ENCODE data around the gene ZNF668. TPM values are rescaled to one million over a fixed set of nuclear protein-coding genes. Genes with fewer than 3 reads are reported as not detected.

ZNF668 gene
- total and polyA plus RNA-seq, 2 of the 13 experiments (the other 11 are each of a cell fraction or from before 2014, with no cell fraction given) = 3.8 to 9.8 TPM

DNA sequence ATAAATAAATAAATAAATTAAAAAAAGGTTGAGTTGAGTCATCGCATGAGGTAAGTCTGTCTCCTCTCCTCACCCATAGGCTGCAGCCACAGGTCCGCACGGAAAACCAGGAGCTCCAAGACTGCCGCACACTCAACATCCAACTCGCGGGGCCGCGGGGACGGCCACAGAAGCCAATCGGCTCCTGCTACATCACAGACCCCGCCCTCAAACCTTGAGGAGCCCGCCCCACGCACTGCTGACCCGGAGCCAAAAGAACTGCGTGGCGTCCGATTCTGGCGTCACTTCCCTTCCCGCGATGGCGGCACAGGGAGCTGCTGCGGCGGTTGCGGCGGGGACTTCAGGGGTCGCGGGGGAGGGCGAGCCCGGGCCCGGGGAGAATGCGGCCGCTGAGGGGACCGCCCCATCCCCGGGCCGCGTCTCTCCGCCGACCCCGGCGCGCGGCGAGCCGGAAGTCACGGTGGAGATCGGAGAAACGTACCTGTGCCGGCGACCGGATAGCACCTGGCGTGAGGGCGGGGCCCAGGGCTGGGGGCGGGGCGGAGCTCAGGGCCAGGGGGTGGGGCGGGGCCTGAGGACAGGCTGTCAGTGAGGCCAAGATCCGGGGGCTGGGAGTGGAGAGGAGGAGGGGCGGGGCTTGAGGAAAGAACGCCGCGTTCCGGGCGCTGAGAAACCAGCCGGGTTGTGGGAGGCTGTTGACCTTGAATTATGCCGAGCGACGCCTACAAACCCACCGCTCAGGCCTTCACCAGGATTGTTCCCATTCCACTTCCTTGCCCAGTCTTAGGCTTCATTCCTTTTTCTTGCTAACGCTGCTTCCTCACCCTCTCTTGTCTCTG is 43.6 kb upstream of the ZNF668 start, which contains the start of gene KAT8 (continued):
- TF ChIP-seq FOXK2 (IDR thresholded peaks at IDR 0.05) (0 out of 2 replicates have a peak, but pooled peaks have one; percentile 17), ZNF207 (IDR thresholded peaks at IDR 0.05; ENCODE audit: borderline replicate concordance) (no peak), ERF (CRISPR knock-in tag; IDR thresholded peaks at IDR 0.05) (peak; percentile 96; the same call in 1 of the 2 replicates), POLR2AphosphoS5 (IDR thresholded peaks at IDR 0.05; ENCODE audit: low read depth, low read length) (peak; percentile 95), ZNF263 (CRISPR knock-in tag; IDR thresholded peaks at IDR 0.05) (peak; percentile 60; the same call in 1 of the 2 replicates), ZNF484 (CRISPR knock-in tag; IDR thresholded peaks at IDR 0.05; ENCODE audit: borderline replicate concordance, low read depth) (no peak), PAWR (CRISPR knock-in tag; IDR thresholded peaks at IDR 0.05; ENCODE audit: borderline replicate concordance) (no peak), EEA1 (CRISPR knock-in tag; IDR thresholded peaks at IDR 0.05; ENCODE audit: borderline replicate concordance) (no peak), HCFC1 (IDR thresholded peaks at IDR 0.05; ENCODE audit: low read depth, low read length) (peak; percentile 77), ZNF737 (CRISPR knock-in tag; IDR thresholded peaks at IDR 0.05; ENCODE audit: borderline replicate concordance) (no peak), HMG20B (CRISPR knock-in tag; conservative IDR thresholded peaks at IDR 0.05) (0 out of 2 replicates have a peak, but pooled peaks have one; percentile 11), ZNF564 (CRISPR knock-in tag; IDR thresholded peaks at IDR 0.05) (0 out of 2 replicates have a peak, but pooled peaks have one; percentile 38), ZNF644 (CRISPR knock-in tag; IDR thresholded peaks at IDR 0.05; ENCODE audit: low read depth) (no peak), CC2D1A (CRISPR knock-in tag; IDR thresholded peaks at IDR 0.05) (no peak), MED13 (CRISPR knock-in tag; IDR thresholded peaks at IDR 0.05) (peak; percentile 72; the same call in 1 of the 2 replicates)
- TF ChIP-seq, protein P1, sequence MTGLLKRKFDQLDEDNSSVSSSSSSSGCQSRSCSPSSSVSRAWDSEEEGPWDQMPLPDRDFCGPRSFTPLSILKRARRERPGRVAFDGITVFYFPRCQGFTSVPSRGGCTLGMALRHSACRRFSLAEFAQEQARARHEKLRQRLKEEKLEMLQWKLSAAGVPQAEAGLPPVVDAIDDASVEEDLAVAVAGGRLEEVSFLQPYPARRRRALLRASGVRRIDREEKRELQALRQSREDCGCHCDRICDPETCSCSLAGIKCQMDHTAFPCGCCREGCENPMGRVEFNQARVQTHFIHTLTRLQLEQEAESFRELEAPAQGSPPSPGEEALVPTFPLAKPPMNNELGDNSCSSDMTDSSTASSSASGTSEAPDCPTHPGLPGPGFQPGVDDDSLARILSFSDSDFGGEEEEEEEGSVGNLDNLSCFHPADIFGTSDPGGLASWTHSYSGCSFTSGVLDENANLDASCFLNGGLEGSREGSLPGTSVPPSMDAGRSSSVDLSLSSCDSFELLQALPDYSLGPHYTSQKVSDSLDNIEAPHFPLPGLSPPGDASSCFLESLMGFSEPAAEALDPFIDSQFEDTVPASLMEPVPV (CRISPR knock-in tag; IDR thresholded peaks at IDR 0.05) = peak; percentile 81
- TF ChIP-seq, protein P2, sequence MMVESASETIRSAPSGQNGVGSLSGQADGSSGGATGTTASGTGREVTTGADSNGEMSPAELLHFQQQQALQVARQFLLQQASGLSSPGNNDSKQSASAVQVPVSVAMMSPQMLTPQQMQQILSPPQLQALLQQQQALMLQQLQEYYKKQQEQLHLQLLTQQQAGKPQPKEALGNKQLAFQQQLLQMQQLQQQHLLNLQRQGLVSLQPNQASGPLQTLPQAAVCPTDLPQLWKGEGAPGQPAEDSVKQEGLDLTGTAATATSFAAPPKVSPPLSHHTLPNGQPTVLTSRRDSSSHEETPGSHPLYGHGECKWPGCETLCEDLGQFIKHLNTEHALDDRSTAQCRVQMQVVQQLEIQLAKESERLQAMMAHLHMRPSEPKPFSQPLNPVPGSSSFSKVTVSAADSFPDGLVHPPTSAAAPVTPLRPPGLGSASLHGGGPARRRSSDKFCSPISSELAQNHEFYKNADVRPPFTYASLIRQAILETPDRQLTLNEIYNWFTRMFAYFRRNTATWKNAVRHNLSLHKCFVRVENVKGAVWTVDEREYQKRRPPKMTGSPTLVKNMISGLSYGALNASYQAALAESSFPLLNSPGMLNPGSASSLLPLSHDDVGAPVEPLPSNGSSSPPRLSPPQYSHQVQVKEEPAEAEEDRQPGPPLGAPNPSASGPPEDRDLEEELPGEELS (CRISPR knock-in tag; IDR thresholded peaks at IDR 0.05) = peak; percentile 25; the same call in 1 of the 2 replicates
- TF ChIP-seq, protein P3, sequence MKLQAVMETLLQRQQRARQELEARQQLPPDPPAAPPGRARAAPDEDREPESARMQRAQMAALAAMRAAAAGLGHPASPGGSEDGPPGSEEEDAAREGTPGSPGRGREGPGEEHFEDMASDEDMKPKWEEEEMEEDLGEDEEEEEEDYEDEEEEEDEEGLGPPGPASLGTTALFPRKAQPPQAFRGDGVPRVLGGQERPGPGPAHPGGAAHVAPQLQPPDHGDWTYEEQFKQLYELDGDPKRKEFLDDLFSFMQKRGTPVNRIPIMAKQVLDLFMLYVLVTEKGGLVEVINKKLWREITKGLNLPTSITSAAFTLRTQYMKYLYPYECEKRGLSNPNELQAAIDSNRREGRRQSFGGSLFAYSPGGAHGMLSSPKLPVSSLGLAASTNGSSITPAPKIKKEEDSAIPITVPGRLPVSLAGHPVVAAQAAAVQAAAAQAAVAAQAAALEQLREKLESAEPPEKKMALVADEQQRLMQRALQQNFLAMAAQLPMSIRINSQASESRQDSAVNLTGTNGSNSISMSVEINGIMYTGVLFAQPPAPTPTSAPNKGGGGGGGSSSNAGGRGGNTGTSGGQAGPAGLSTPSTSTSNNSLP (IDR thresholded peaks at IDR 0.05; ENCODE audit: low read depth, low read length) = no peak
- TF ChIP-seq, protein P4, sequence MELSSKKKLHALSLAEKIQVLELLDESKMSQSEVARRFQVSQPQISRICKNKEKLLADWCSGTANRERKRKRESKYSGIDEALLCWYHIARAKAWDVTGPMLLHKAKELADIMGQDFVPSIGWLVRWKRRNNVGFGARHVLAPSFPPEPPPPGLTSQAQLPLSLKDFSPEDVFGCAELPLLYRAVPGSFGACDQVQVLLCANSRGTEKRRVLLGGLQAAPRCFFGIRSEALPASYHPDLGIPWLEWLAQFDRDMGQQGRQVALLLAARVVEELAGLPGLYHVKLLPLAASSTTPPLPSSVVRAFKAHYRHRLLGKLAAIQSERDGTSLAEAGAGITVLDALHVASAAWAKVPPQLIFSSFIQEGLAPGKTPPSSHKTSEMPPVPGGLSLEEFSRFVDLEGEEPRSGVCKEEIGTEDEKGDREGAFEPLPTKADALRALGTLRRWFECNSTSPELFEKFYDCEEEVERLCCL (CRISPR knock-in tag; IDR thresholded peaks at IDR 0.05; ENCODE audit: borderline replicate concordance) = no peak
- TF ChIP-seq, protein P5, sequence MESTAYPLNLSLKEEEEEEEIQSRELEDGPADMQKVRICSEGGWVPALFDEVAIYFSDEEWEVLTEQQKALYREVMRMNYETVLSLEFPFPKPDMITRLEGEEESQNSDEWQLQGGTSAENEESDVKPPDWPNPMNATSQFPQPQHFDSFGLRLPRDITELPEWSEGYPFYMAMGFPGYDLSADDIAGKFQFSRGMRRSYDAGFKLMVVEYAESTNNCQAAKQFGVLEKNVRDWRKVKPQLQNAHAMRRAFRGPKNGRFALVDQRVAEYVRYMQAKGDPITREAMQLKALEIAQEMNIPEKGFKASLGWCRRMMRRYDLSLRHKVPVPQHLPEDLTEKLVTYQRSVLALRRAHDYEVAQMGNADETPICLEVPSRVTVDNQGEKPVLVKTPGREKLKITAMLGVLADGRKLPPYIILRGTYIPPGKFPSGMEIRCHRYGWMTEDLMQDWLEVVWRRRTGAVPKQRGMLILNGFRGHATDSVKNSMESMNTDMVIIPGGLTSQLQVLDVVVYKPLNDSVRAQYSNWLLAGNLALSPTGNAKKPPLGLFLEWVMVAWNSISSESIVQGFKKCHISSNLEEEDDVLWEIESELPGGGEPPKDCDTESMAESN (CRISPR knock-in tag; conservative IDR thresholded peaks at IDR 0.05) = peak; percentile 90

Data from HepG2 (cell line).